Activated T-helper 1 cell treated with anti-CD3 and anti-CD28 coated beads, Interleukin-12 subunit alpha, Interleukin-12 subunit beta, Interleukin-2, Interleukin-4 antibody, amounts not matched to agents 30 ng/mL and 10 ng/mL and 1 ng/mL, durations not matched to agents 14 hours and 24 hours and 36 hours (primary cell): ENCODE data around the gene AFTPH. TPM values are rescaled to one million over a fixed set of nuclear protein-coding genes. Genes with fewer than 3 reads are reported as not detected.
"Not testable (repeated sequence)": the region's sequence is repeated elsewhere in the genome, so short reads cannot be mapped to it uniquely, and the experiment has no call there.

ENCODE experiments used
- DNase-seq: peaks from one replicate; pipeline ENCODE4 v3.0.0; 2021; ENCODE audit warnings: low spot score
- H3K27ac Mint-ChIP-seq: one replicate; pipeline ENCODE4 v1.8.0; 2021; ENCODE audit warnings: mild to moderate bottlenecking, mixed read lengths
- H3K27me3 Mint-ChIP-seq: one replicate; pipeline ENCODE4 v1.8.0; 2022; ENCODE audit warnings: mild to moderate bottlenecking, moderate library complexity, mixed read lengths; ENCODE audit not compliant: insufficient read depth
- H3K36me3 Mint-ChIP-seq: one replicate; pipeline ENCODE4 v1.8.0; 2021; ENCODE audit warnings: low read depth, mixed read lengths
- H3K4me1 Mint-ChIP-seq: one replicate; pipeline ENCODE4 v1.8.0; 2021; ENCODE audit warnings: low read depth, mixed read lengths
- H3K4me3 Mint-ChIP-seq: one replicate; pipeline ENCODE4 v1.8.0; 2021; ENCODE audit warnings: mild to moderate bottlenecking, moderate library complexity, mixed read lengths
- H3K9me3 Mint-ChIP-seq: one replicate; pipeline ENCODE4 v1.8.0; 2021; ENCODE audit warnings: mixed read lengths
- intact Hi-C: fragments of 100-400 bp; cut with micrococcal nuclease; formaldehyde crosslinking; loops from one replicate; pipeline ENCODE4 v1.15.1; 2024
- total RNA-seq: library from RNA; stranded (reverse); gene quantifications from 2 replicates; pipeline ENCODE4 v1.2.3, GENCODE V29; 2022

AFTPH gene
- total RNA-seq, 1 donor from 2014 or later: 42.4 TPM

GRCh38 chr2:64506686-64507085 is 17.4 kb upstream of the AFTPH start:
- no peak for DNase-seq
- Mint-ChIP-seq H3K27ac (no peak overlapping the region), H3K27me3 (peaks cover 12% of the 10 kb centered on the region), H3K36me3 (no peaks in the 10 kb centered on the region), H3K4me1 (no peaks in the 10 kb centered on the region), H3K9me3 (no peaks in the 10 kb centered on the region), H3K4me3 (no peak overlapping the region)
- intact Hi-C loops: no loop called here

GRCh38 chr2:64514008-64514407 is 10.1 kb upstream of the AFTPH start:
- Mint-ChIP-seq H3K27me3 (peaks cover 45% of the 10 kb centered on the region), H3K36me3 (no peaks in the 10 kb centered on the region), H3K27ac (no peak overlapping the region), H3K4me1 (no peaks in the 10 kb centered on the region), H3K9me3 (no peaks in the 10 kb centered on the region), H3K4me3 (no peak overlapping the region)
- intact Hi-C loops: no loop called here
- no peak for DNase-seq

GRCh38 chr2:64515086-64515485 is 9.0 kb upstream of the AFTPH start:
- no peak for DNase-seq
- intact Hi-C loops: no loop called here
- Mint-ChIP-seq H3K4me1 (no peaks in the 10 kb centered on the region), H3K36me3 (no peaks in the 10 kb centered on the region), H3K27ac (no peak overlapping the region), H3K4me3 (no peak overlapping the region), H3K9me3 (no peaks in the 10 kb centered on the region), H3K27me3 (peaks cover 45% of the 10 kb centered on the region)

GRCh38 chr2:64516651-64517510 is 7.2 kb upstream of the AFTPH start:
- Mint-ChIP-seq H3K4me3 (no peak overlapping the region), H3K36me3 (no peaks in the 10 kb centered on the region), H3K27ac (no peak overlapping the region), H3K27me3 (peaks cover 45% of the 10 kb centered on the region), H3K4me1 (no peaks in the 10 kb centered on the region), H3K9me3 (no peaks in the 10 kb centered on the region)
- DNase-seq: no peak
- intact Hi-C loops: no loop called here

GRCh38 chr2:64517511-64517884 is 6.6 kb upstream of the AFTPH start:
- Mint-ChIP-seq H3K27me3 (peaks cover 45% of the 10 kb centered on the region), H3K27ac (no peak overlapping the region)
- intact Hi-C loops: no loop called here

GRCh38 chr2:64522843-64523428 is 1.2 kb upstream of the AFTPH start:
- Mint-ChIP-seq H3K4me1 (peaks cover 30% of the 10 kb centered on the region), H3K27me3 (peaks cover 8% of the 10 kb centered on the region), H3K27ac (peak overlapping the region; percentile 100), H3K4me3 (peak overlapping the region; percentile 96), H3K9me3 (no peaks in the 10 kb centered on the region), H3K36me3 (peaks cover 13% of the 10 kb centered on the region)
- intact Hi-C loops: loop anchor here (1.0 to 5.0 kb wide), 5 partner anchors 39 to 914 kb away; no protein-coding TSS in a partner anchor
- peak; percentile 62 for DNase-seq

More at GRCh38 chr2:64517511-64517884, 6.6 kb upstream of the AFTPH start:
- Mint-ChIP-seq H3K9me3 (no peaks in the 10 kb centered on the region), H3K4me3 (no peak overlapping the region), H3K36me3 (no peaks in the 10 kb centered on the region), H3K4me1 (peaks cover under 1% of the 10 kb centered on the region)
- DNase-seq: no peak

GRCh38 chr2:64524604-64525316 is 632 bp downstream of the AFTPH start:
- H3K36me3 Mint-ChIP-seq: peaks cover 22% of the 10 kb centered on the region
- H3K4me3 Mint-ChIP-seq: peak overlapping the region; percentile 99
- H3K27ac Mint-ChIP-seq: peak overlapping the region; percentile 100
- intact Hi-C loops: loop anchor here (1.0 to 5.0 kb wide), 23 partner anchors 10 to 936 kb away; partner anchors contain the start of genes ACTR2, CEP68, MDH1 and PELI1
- H3K4me1 Mint-ChIP-seq: peaks cover 44% of the 10 kb centered on the region
- peak; percentile 6 for DNase-seq
- H3K9me3 Mint-ChIP-seq: no peaks in the 10 kb centered on the region
- peaks cover 2% of the 10 kb centered on the region for H3K27me3 Mint-ChIP-seq

GRCh38 chr2:64525317-64525613 is 1.1 kb downstream of the AFTPH start:
- Mint-ChIP-seq H3K9me3 (no peaks in the 10 kb centered on the region), H3K27ac (peak overlapping the region; percentile 100), H3K27me3 (peaks cover 2% of the 10 kb centered on the region), H3K36me3 (peaks cover 22% of the 10 kb centered on the region), H3K4me1 (peaks cover 44% of the 10 kb centered on the region), H3K4me3 (peak overlapping the region; percentile 99)
- peak; percentile 20 for DNase-seq
- intact Hi-C loops: loop anchor here (1.0 to 2.0 kb wide), 8 partner anchors 9 to 702 kb away; partner anchors contain the start of genes ACTR2, PELI1 and UGP2

- H3K27ac Mint-ChIP-seq: peak overlapping the region; percentile 100
- peaks cover 22% of the 10 kb centered on the region for H3K36me3 Mint-ChIP-seq
- H3K4me3 Mint-ChIP-seq: peak overlapping the region; percentile 99
- no peaks in the 10 kb centered on the region for H3K9me3 Mint-ChIP-seq
- DNase-seq: no peak
- H3K27me3 Mint-ChIP-seq: peaks cover 2% of the 10 kb centered on the region
- peaks cover 44% of the 10 kb centered on the region for H3K4me1 Mint-ChIP-seq
- intact Hi-C loops: no loop called here
These were observed 1.9 kb downstream of the AFTPH start for GRCh38 chr2:64526034-64526433.

GRCh38 chr2:64530946-64531345 is 6.8 kb downstream of the AFTPH start:
- intact Hi-C loops, H3K4me3 Mint-ChIP-seq, DNase-seq, H3K27ac Mint-ChIP-seq, H3K9me3 Mint-ChIP-seq, H3K27me3 Mint-ChIP-seq: not testable (repeated sequence)
- Mint-ChIP-seq H3K36me3 (peaks cover 19% of the 10 kb centered on the region), H3K4me1 (peaks cover 62% of the 10 kb centered on the region)

GRCh38 chr2:64532030-64532429 is 7.9 kb downstream of the AFTPH start:
- H3K4me1 Mint-ChIP-seq: peaks cover 58% of the 10 kb centered on the region
- peaks cover 19% of the 10 kb centered on the region for H3K36me3 Mint-ChIP-seq

GRCh38 chr2:64533882-64534281 is 9.8 kb downstream of the AFTPH start:
- no peak for DNase-seq
- H3K4me1 Mint-ChIP-seq: peaks cover 56% of the 10 kb centered on the region

More at GRCh38 chr2:64532030-64532429, 7.9 kb downstream of the AFTPH start:
- Mint-ChIP-seq H3K9me3 (no peaks in the 10 kb centered on the region), H3K4me3 (no peak overlapping the region), H3K27ac (peak overlapping the region; percentile 16), H3K27me3 (no peaks in the 10 kb centered on the region)
- intact Hi-C loops: no loop called here
- no peak for DNase-seq

More at GRCh38 chr2:64533882-64534281, 9.8 kb downstream of the AFTPH start:
- H3K27me3 Mint-ChIP-seq: no peaks in the 10 kb centered on the region
- no peak overlapping the region for H3K27ac Mint-ChIP-seq
- no peak overlapping the region for H3K4me3 Mint-ChIP-seq
- intact Hi-C loops: loop anchor here (1.0 kb wide), 1 partner anchor 9 kb away; no protein-coding TSS in a partner anchor
- no peaks in the 10 kb centered on the region for H3K9me3 Mint-ChIP-seq
- peaks cover 15% of the 10 kb centered on the region for H3K36me3 Mint-ChIP-seq
